HUDEP-2 (cell line): Measurements from ENCODE around the gene ADAP1.
"Not testable (repeated sequence)": the region's sequence is repeated elsewhere in the genome, so short reads cannot be mapped to it uniquely, and the experiment has no call there.

Experiments used
- DNase-seq, 76 experiments: peaks; one replicate each; lab custom pipeline; 2025; ENCODE audit not compliant: unreplicated experiment in 76 of 76; lab: John Stamatoyannopoulos, UW

Gene ADAP1

DNA sequence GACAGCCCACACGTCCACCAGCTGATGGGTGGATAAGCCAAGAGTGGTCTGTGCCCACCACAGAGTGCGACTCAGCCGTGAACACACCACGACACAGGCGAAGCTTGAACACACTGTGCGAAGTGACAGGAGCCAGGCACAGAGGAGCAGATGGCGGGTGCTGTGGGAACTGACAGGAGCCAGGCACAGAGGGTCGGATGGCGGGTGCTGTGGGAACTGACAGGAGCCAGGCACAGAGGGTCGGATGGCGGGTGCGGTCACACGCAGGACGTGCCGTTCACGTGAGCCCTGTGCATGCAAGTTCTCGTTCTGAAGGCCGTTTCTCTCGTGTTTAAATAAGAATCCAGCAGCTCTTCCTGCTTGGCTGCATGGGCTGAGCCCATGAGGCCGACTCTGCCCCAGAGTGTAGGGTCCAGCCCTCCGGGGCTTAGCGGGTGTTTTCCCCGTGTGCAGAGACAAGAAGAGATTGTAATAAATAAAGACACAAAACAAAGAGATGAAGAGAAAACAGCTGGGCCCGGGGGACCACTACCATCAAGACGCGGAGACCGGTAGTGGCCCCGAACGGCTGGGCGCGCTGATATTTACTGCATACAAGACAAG, 5.9 kb upstream of the ADAP1 start:
- DNase-seq, result no peak

DNA sequence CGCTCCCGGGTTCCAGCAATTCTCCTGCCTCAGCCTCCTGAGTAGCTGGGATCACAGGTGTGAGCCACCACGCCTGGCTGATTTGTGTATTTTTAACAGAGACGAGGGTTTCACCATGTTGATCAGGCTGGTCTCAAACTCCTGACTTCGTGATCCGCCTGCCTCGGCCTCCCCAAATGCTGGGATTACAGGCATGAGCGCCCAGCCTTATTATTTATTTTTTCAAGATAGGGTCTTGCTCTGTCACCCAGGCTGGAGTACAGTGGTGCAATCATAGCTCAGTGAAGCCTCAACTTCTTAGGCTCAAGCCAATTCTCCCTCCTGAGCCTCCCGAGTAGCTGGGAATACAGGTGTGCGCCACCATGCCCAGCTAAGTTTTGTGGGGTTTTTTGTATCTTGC, 5.3 kb upstream of the ADAP1 start:
- DNase-seq, result not testable (repeated sequence)

DNA sequence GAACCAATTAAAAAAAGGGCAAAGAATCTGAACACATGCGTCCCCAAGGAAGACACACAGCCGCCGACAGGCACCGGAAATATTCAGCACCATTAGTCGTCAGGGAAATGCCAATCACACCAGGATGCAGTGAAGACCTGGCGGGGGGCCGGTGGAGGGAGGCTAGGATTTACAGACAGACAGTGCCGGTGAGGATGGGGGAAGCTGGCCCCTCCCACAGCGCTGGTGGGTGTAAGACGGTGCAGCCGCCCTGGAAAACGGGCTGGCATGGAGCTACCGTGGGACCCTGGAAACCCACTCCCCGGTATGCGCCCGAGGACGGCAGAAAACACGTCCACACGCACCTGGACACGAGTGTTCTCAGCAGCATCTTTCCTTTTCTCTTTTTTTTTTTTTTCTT, 4.8 kb upstream of the ADAP1 start:
- no peak for DNase-seq

DNA sequence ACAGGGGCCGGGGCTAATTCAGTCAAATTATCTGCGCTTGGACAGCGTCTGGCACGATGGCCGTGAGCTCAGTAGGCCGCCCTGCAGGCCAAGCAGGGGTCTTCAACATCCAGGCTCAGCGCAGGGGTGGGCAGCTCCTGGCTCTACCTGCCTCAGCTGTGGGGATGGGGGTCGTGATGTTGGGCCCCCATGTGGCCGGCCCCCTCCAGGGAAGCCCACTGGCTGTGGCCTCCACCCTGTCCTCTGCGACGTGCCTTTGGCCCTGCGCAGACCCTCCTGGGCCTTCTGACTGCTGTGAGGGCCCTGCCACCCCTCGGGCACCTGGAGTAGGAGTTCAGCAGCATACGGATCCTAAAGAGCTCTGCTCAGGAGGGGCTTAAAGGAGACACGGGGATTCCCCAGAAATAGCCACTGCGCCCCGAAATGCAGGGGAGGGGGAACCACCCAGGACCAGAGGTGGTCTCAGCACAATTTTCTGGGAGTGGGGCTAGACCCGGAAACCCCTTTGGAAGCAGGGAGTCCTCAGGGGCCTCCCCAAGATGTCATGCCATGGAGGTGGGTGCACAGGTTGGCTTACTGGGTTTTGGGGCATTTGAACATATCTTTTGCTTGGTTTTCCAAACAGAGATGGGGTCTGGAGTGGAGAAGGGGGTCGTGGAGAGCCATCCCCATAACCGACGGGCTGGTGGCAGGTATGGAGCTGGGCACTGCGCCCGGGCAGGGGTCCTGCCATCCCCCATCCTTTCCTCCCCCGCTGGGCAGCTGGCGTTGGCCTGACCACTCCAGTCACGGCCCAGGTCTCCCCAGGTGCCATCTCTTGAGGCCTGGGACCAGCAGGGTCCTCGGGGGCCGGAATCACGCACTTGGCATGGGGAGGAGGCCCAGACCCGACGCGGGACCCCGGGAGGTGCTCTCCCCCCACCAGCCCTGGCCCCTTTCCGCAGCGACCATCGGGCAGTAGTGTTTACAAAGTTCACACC, 4.0 kb upstream of the ADAP1 start:
- no peak for DNase-seq

DNA sequence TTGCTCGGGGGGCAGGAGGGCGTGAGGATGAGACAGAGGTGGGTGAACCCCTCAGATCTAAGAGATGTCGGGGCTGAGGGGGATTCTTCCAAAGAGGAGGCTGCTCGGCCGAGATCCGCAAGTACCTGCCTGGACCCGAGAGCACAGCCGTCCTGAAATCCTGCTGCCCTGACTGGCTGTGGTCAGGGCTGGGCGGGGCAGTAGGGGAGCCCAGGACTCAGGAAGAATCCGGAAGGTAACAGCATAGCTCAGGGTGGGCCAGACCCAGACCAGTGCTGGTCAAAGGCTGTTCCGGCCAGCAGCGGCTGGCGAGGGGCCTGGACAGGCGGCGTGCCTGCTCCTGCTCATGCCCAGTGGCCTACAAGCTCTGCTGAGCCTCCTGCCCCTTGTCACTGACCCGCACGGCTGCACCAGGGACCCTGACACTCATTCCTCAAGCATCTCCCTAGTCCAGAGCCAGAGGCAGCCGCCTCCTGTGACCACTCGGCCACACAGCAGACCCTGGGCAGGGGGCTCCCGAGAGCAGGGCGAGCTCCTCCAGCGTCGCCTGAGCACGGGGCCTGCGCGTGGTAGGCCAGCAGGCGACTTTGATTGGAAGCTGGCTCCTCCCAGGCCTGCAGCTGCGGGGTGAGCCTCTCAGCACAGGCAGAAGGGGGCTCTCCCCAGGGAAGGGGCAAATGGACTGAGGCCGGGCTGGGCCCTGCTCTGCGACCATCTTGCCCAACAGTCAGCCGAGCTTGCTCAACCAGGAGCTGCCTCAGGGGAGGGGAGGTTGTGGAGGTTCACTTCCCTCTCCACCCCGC, 3.1 kb upstream of the ADAP1 start:
- DNase-seq, result no peak

DNA sequence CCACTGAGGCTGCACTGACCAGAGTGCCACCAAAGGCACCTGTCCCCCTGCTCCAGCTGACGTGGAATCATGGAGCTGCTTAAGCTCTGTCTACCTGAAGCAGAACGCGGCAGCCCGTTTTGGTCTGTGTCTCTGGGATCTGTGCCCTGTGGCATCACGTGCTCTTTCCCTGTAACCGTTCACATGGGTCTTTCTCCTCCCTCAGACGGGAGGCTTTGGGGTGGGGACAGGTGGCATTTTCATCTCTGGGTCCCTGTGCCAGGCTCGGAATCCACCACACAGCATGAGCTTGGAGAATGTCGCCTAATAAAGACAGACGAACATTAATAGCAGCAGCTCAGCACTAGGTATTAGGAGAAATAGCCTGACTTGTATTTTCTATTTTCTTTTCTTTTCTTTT, 1.6 kb upstream of the ADAP1 start:
- no peak for DNase-seq

DNA sequence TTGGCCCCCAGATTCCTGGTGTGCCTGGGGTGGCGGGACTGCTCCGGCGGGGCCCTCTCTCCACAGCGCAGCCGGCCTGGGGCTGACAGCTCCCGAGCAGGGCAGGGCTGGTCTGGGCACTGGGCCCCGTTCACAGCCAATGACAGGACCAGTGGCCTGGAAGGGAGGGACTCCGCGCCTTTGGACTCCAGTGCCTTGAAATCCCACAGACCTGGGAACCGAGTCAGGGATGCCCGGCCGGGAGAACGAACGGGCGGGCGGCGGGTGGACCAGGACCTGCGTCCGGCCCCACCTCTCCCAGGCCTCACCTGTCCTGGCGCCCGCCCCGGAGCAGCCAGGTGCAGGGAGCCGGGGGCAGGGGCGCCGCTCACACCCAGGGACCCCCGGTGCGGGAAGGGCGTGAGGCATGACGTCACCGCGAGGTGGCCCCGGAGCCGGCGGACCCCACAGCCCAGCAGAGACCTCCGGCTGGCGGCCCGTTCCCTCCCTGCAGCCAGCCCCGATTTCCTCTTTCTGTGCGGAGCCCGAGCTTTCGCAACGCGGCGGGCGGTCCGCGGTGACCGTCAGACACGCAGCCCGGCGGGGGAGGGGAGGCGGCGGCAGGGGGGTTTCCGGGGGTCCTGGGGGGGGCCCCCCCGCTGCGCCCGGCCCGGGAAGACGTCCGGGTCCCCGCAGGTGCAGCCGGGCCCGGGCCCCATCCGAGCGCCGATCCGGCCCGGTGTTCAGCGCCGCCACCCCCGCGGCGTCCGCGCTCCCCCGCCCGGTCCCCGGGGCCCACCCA, 743 bp downstream of the ADAP1 start:
- DNase-seq, result no peak

DNA sequence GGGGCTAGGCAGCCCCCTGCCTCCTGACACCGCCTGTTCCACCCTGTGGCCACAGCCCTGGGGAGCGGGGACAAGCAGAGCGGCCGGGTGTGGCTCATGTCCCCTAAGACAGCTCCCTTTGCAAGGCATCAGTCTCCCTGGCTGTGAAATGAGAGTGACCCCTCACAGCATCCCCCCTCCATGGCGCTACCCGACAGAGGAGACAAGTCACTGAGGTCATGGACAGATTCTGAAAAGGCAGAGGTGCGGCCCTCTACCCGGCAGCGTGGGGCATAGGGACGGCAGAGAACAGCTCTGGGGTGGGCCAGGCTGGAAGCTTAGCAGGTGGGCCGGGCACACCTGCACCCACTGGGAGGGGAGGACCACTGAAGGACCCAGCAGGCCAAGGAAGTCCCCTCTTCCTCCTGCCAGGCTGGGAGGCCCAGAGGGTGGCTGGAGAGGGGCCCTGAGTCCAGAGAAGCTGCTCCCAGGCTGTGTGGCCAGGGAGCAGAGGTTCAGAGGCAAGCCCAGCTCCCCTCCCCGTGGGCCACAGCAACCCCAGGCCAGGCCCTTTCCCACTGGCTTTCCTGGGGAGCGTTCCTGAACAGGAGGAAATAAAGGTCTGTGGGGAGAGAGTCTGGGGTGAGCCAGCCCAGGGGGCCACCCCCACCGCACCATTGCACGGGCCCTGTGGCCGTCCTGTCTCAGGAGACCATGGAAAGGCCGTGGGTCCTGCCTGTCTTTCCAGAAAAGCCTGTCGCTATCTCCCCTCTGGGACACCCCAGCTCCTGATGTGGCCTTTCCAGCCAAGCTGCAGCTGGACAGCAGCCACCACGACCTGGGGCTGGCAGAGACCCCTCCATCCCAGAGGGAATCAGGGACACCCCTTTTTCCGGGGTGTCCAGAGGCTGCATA, 1.7 kb downstream of the ADAP1 start:
- DNase-seq, result no peak

DNA sequence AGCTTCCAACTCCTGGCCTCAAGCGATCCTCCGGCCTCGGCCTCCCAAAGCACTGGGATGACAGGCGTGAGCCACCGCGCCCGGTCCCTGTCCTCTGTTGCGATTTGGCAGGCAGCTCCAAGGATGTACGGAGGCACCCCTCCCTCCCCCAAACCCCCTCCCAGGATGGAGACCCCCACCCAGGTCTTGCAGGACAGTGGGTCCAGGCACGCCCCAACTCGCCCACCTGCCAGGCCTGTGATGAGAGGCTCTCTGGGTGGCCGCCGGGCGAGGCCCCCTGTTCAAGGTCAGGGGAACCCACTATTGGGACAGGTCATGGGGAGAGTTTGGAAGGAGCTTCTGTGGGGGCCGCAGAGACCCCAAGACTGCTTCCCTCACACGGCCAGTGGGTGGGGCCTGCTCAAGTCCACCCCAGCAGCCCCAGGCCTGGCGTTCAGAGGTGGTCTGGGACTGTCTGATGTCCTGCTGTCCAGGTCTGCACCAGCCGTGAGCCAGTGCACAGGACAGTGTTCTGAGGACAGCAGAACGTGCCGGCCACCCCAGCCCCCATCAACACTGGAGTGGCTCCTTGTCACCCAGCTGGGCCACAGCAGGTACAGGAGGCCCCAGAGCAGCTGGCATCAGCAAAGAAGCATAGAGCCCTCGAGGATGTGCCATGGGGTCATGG, 2.5 kb downstream of the ADAP1 start:
- DNase-seq, result no peak

DNA sequence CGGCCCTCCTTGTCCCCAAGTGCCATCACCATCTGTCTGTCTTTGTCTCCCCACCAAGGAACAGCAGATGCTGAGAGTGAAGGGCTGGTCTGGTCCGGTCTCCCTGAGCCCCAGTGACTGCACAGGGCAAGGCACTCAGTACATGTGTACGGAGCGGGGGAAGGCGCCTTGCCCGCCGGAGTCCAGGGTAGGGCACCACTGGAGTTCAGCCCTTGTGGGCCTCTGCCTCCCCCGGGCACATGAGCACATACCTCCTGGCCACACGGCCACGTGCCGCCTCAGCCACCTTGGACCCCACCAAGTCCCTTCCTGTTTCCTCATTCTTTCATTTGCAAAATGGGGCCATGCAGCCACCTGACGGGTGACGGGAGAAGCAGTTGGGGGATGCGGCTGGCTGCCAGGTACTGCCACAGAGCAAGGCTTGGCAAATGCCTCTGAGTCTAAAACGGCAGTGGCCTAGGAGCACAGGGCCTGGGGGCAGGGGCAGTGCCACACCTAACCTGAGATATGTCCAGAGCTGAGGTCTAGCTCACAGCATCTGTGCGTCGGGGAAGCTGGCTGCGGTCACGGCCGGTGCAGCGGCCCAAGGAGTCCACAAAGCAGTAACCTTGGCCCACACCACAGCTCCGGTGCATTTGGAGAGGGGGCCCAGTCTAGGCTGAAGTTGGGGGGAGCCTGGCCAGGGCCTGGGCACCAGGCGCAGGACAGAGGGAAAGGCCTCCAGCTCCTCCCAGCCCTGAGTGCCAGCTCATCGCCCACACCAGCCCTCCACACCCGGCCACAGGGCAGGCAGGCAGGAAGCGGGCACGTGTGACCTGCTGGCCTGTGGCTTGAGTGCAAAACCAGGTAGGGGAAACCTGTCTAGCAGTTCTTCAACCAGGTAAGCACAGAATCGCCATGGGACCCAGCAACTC, 5.2 kb downstream of the ADAP1 start:
- no peak for DNase-seq

DNA sequence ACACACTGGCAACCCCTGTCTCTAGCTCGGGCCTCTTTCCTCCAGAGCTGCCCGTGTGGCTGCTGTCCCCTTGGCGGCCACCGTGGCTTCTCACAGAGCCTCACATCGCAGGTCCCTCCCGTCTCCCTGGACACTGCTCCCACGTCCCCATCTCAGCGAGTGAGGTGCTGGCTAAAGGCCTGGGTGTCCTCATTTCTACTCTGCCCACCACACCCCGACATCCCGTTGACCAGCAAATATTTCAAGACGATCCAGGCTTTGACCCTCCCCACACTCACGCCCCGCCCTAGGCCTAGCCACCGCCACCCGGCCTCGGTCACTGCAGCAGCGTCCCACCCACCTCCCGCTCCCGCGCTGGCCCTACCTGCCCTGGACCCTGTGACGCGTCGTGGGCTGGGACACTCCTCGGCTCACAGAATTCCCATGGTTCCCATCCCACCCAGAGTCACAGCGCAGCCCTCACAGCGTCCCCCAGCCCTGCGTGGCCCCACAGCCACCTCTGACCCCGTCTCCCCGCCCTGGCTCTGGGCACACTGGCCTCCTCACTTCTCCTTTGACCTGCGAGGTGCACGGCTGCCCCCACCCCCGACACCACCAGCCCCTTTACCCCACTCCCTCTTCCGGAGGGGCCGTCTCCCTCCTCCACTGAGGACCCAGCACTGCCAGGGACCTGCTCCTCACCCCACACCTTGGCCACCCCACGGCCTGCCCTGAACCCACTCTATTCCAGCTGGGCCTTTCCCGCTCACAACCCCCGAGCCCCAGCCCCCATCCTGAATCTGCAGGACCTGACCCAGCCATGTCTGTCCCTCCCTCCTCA, 6.9 kb downstream of the ADAP1 start:
- DNase-seq, result no peak

DNA sequence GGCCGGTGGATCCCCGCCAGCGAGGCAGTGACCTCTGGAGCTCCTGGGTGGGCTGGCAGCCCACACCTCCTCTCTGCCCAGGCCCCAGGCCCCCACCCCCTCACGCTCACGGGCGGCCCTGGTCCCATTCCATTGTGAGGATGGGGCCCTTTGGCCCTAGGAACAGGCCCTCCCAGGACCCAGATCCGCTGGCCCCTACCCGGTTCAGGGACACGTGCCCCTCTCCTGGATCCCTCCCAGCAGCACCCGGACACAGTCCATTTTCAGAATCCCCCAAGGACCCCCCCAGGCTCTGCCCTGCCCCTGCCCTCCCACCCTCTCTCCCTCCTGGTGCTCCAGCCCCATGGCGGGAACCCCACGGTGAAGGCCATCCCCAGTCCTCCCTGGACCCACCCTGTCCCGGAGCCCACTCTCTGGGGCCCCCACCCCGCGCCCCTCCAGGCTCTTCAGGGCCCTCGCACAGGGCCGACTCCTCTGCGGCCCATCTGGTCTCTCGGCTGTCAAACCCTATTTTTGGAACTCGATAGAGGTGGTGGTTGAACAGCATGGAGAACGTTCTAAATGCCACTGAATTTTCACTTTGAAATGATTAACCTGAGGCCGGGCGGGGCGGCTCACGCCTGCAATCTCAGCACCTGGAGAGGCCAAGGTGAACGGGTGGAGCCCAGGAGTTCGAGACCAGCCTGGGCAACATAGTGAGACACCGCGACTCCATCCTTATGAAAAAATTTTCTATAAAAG, 8.1 kb downstream of the ADAP1 start:
- DNase-seq, result no peak

DNA sequence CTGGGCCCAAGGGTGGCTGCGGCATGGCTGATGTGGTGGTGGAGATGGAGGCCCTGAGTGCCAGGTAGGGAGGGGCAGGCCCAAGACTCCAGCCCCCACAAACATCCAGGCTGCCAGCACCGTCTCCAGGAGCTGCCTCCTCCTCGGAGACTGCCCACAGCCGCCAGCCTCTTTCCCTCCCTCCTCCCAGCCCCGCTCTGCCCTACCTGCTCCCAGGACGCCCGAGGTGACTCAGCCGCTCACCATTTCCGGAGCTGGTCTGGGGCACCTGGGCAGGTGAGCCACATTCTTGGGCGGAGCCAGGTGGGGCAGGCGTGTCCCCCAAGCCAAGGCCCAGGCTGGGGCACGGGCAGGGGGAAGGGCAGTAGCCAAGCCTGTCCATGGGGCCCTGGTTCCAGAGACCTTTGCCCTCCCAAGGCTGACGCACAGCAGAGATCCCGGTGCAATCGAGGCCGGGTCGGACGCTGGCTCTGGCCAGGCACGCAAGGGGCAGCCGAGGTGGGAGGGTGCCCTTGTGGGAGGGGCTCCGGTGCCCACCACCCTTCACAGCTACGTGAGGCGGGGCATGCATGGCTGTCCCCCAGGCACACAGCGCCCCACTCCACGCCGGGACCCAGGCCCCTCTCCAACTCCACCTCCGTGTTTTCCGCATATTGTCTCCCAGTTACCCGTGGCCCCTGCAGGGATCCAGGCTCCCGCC, 8.8 kb downstream of the ADAP1 start:
- DNase-seq, result no peak

DNA sequence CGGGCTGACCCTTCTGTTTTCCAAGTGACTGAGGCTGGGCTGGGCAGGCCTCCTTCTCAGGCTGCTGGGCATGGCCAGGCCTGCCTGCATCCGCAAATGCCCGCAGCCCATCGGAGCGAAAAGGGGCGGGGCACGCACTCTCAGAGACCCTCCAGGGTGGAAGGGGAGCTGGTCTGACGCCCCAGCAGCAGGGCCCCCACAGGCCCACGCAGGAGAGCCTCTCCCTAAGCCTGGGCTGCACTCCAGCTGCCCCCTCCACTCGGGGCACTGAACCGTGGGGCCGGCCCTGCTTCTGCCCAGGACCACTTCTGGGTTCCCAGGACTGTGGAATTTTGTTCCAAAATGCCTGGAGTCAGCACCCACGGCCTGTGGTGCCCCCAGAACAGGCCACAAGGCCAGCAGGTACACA, 9.3 kb downstream of the ADAP1 start:
- no peak for DNase-seq

DNA sequence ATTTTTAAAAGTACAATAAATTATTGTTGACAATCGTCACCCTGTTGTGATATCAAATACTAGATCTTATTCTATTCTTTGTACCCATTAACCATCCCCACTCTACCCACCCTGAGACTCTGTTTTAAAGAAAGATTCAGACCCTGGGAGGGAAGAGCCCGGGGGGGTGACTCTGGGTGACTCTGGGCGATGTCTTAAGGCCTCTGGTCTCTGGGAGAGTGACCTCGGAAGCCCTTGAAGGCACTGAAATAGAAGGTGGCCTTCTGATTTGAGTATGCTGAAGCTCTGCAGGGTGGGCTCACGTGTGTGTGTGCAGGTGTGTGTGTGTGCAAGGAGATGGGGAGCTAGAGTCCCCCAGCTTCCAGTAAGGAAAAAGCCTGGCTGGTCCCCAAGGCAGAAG, 9.7 kb downstream of the ADAP1 start:
- no peak for DNase-seq

DNA sequence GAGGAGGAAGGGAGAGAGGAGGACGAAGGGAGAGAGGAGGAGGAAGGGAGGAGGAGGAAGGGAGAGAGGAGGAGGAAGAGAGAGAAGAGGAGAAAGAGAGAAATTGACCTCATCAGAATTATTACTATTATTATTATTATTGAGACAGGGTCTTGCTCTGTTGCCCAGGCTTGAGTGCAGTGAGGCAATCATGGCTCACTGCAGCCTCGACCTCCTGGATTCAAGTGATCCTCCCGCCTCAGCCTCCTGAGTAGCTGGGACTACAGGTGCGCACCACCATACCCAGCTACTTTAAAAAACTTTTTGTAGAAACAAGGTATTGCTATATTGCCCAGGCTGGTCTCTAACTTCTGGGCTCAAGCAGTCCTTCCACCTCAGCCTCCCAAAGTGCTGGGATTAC, 10.7 kb downstream of the ADAP1 start:
- DNase-seq, result not testable (repeated sequence)
